HepG2 (cell line): Measurements from ENCODE around the gene NEMF. TPM values are rescaled to one million over a fixed set of nuclear protein-coding genes. Genes with fewer than 3 reads are reported as not detected.

Source experiments
- ATF7-NPFF ChIP-seq: sonication (generic); formaldehyde crosslinking; IDR thresholded peaks from 2 replicates; pipeline ENCODE4 v1.8.1; 2023; ENCODE audit warnings: mild to moderate bottlenecking, low read depth, missing genetic modification reagents, moderate library complexity
- EEA1 ChIP-seq: sonication (generic); formaldehyde crosslinking; IDR thresholded peaks from 2 replicates; pipeline ENCODE4 v1.5.1; 2020; ENCODE audit warnings: mild to moderate bottlenecking, missing genetic modification reagents, borderline replicate concordance
- FOXA1 ChIP-seq, 2 experiments: fragments of 450-650 bp in 1 of 2; sonication (generic) in 1 of 2; formaldehyde crosslinking in 1 of 2; IDR thresholded peaks; 2 replicates each; pipeline versions ENCODE4 v1.4.0 to v1.6.1; 2016 to 2020; ENCODE audit warnings: missing genetic modification reagents in 1 of 2
- FOXO1 ChIP-seq: sonication (generic); formaldehyde crosslinking; IDR thresholded peaks from 2 replicates; pipeline ENCODE4 v1.4.0; 2020; ENCODE audit warnings: missing genetic modification reagents
- JARID2 ChIP-seq: sonication (generic); formaldehyde crosslinking; IDR thresholded peaks from 2 replicates; pipeline ENCODE4 v1.8.1; 2023; ENCODE audit warnings: missing genetic modification reagents, inconsistent platforms; ENCODE audit not compliant: insufficient replicate concordance
- MIXL1 ChIP-seq: IDR thresholded peaks from 2 replicates; pipeline ENCODE4 v1.6.1; 2016
- NR2F6 ChIP-seq, 2 experiments: IDR thresholded peaks; 2 replicates each; pipeline ENCODE4 v1.6.1; 2016; ENCODE audit warnings: antibody characterized with exemption in 1 of 2, mild to moderate bottlenecking in 1 of 2
- POGZ ChIP-seq: sonication (generic); formaldehyde crosslinking; IDR thresholded peaks from 2 replicates; pipeline ENCODE4 v1.4.0; 2020; ENCODE audit warnings: mild to moderate bottlenecking, missing genetic modification reagents
- RARA ChIP-seq: IDR thresholded peaks from 2 replicates; pipeline ENCODE4 v1.6.1; 2016; ENCODE audit warnings: missing genetic modification reagents, missing compliant biosample characterization
- RFX3 ChIP-seq: IDR thresholded peaks from 2 replicates; pipeline ENCODE4 v1.6.1; 2016; ENCODE audit warnings: missing biosample characterization, missing genetic modification reagents
- SALL1 ChIP-seq: sonication (generic); formaldehyde crosslinking; IDR thresholded peaks from 2 replicates; pipeline ENCODE4 v1.8.0; 2022; ENCODE audit warnings: mild to moderate bottlenecking, missing genetic modification reagents
- TBX2 ChIP-seq: sonication (generic); formaldehyde crosslinking; IDR thresholded peaks from 2 replicates; pipeline ENCODE4 v1.5.0; 2020; ENCODE audit warnings: missing genetic modification reagents, mild to moderate bottlenecking, borderline replicate concordance
- THAP11 ChIP-seq: IDR thresholded peaks from 2 replicates; pipeline ENCODE4 v1.6.1; 2016; ENCODE audit warnings: missing biosample characterization, missing genetic modification reagents
- ZMYM3 ChIP-seq: sonication (generic); formaldehyde crosslinking; IDR thresholded peaks from 2 replicates; pipeline ENCODE4 v1.5.1; 2020; ENCODE audit warnings: mild to moderate bottlenecking, missing genetic modification reagents
- ZNF703 ChIP-seq: sonication (generic); formaldehyde crosslinking; IDR thresholded peaks from 2 replicates; pipeline ENCODE4 v1.5.1; 2020; ENCODE audit warnings: missing genetic modification reagents, mild to moderate bottlenecking, moderate library complexity, borderline replicate concordance
- ZNF724P ChIP-seq: sonication (generic); formaldehyde crosslinking; IDR thresholded peaks from 2 replicates; pipeline ENCODE4 v1.8.0; 2022; ENCODE audit warnings: missing genetic modification reagents, borderline replicate concordance
- polyA plus RNA-seq, 8 experiments: library from polyadenylated mRNA; depleted of rRNA in 3 of 8; stranded (reverse) in 7 of 8; unstranded in 1 of 8; fragments of >200 nt; fragmentation: Illumina TruSeq in 4 of 8; extraction: Trizol in 4 of 8; gene quantifications; 2 replicates each; pipeline versions ENCODE4 v1.2.1 to v1.2.3, GENCODE V29; 2011 to 2016; ENCODE audit warnings: low read depth in 4 of 8, missing spikeins in 1 of 8, mixed read lengths in 1 of 8; ENCODE audit not compliant: insufficient read depth in 1 of 8
- total RNA-seq, 5 experiments: library from RNA; depleted of rRNA; stranded (reverse); fragments of >200 nt; fragmentation: Illumina TruSeq; extraction: Trizol; gene quantifications; 2 replicates each; pipeline ENCODE4 v1.2.3, GENCODE V29; 2016; ENCODE audit warnings: low read depth in 1 of 5
- TF ChIP-seq, protein P1 (sequence below): sonication (generic); formaldehyde crosslinking; IDR thresholded peaks from 2 replicates; pipeline ENCODE4 v1.5.0; 2020; ENCODE audit warnings: mild to moderate bottlenecking, missing genetic modification reagents, borderline replicate concordance
- TF ChIP-seq, protein P2 (sequence below): sonication (generic); formaldehyde crosslinking; IDR thresholded peaks from 2 replicates; pipeline ENCODE4 v1.4.0; 2020; ENCODE audit warnings: missing genetic modification reagents
- TF ChIP-seq, protein P3 (sequence below): sonication (generic); formaldehyde crosslinking; IDR thresholded peaks from 2 replicates; pipeline ENCODE4 v1.4.0; 2020; ENCODE audit warnings: missing genetic modification reagents
- TF ChIP-seq, protein P4 (sequence below): sonication (generic); formaldehyde crosslinking; IDR thresholded peaks from 2 replicates; pipeline ENCODE4 v1.8.1; 2022; ENCODE audit warnings: mild to moderate bottlenecking, missing genetic modification reagents
- TF ChIP-seq, protein P5 (sequence below): sonication (generic); formaldehyde crosslinking; IDR thresholded peaks from 2 replicates; pipeline ENCODE4 v1.4.0; 2020; ENCODE audit warnings: missing genetic modification reagents

Gene NEMF
- total and polyA plus RNA-seq, 2 of the 13 experiments (the other 11 are each of a cell fraction or from before 2014, with no cell fraction given), result 21.3 to 57.9 TPM

DNA sequence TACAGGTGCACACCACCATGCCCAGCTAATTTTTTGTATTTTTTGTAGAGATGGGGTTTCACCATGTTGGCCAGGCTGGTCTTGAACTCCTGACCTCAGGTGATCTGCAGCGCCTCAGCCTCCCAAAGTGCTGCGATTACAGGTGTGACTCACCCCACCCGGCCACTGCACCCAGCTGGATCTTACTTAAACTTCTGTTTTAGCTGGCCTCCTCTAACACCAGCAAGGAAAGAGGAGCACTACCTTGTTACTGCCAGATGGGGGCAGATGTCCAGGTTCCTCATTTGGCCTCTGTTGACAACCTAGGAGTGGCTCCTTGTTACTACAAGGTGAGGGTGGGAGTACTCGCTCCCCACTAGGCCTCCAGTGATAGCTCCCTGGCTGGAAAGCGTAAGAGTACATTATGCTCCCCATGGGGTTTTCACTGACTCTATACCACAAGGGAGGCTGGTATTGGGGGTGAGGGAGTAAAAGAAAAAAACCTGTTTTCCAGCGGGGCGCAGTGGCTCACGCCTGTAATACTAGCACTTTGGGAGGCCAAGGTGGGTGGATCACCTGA lies 27.1 kb upstream of the NEMF start (continued):
- TF ChIP-seq FOXO1, result peak; percentile 67
- TF ChIP-seq ZNF724P (CRISPR knock-in tag), result no peak
- TF ChIP-seq ZMYM3 (CRISPR knock-in tag), result peak; percentile 61; the same call in 1 of the 2 replicates
- no peak for TF ChIP-seq NR2F6 (IDR thresholded peaks at IDR 0.05)
- TF ChIP-seq NR2F6 (CRISPR knock-in tag; IDR thresholded peaks at IDR 0.05), result peak; percentile 31; the same call in 1 of the 2 replicates
- TF ChIP-seq, protein P1, sequence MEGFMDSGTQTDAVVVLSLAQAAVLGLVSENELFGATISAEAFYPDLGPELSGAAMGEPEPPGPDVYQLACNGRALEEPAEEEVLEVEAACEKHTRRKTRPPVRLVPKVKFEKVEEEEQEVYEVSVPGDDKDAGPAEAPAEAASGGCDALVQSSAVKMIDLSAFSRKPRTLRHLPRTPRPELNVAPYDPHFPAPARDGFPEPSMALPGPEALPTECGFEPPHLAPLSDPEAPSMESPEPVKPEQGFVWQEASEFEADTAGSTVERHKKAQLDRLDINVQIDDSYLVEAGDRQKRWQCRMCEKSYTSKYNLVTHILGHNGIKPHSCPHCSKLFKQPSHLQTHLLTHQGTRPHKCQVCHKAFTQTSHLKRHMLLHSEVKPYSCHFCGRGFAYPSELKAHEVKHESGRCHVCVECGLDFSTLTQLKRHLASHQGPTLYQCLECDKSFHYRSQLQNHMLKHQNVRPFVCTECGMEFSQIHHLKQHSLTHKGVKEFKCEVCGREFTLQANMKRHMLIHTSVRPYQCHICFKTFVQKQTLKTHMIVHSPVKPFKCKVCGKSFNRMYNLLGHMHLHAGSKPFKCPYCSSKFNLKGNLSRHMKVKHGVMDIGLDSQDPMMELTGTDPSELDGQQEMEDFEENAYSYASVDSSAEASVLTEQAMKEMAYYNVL, result 0 out of 2 replicates have a peak, but pooled peaks have one; percentile 48
- TF ChIP-seq FOXA1 (IDR thresholded peaks at IDR 0.05), result no peak
- TF ChIP-seq FOXA1 (CRISPR knock-in tag; IDR thresholded peaks at IDR 0.05), result peak; percentile 80
- TF ChIP-seq ZNF703, result no peak
- TF ChIP-seq POGZ (CRISPR knock-in tag), result peak; percentile 57; the same call in 1 of the 2 replicates
- peak; percentile 16; the same call in 1 of the 2 replicates for TF ChIP-seq TBX2
- no peak for TF ChIP-seq RFX3 (CRISPR knock-in tag)
- TF ChIP-seq JARID2 (CRISPR knock-in tag), result peak; percentile 53
- TF ChIP-seq, protein P2, sequence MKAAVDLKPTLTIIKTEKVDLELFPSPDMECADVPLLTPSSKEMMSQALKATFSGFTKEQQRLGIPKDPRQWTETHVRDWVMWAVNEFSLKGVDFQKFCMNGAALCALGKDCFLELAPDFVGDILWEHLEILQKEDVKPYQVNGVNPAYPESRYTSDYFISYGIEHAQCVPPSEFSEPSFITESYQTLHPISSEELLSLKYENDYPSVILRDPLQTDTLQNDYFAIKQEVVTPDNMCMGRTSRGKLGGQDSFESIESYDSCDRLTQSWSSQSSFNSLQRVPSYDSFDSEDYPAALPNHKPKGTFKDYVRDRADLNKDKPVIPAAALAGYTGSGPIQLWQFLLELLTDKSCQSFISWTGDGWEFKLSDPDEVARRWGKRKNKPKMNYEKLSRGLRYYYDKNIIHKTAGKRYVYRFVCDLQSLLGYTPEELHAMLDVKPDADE (CRISPR knock-in tag), result no peak
- no peak for TF ChIP-seq EEA1 (CRISPR knock-in tag)
- TF ChIP-seq, protein P3, sequence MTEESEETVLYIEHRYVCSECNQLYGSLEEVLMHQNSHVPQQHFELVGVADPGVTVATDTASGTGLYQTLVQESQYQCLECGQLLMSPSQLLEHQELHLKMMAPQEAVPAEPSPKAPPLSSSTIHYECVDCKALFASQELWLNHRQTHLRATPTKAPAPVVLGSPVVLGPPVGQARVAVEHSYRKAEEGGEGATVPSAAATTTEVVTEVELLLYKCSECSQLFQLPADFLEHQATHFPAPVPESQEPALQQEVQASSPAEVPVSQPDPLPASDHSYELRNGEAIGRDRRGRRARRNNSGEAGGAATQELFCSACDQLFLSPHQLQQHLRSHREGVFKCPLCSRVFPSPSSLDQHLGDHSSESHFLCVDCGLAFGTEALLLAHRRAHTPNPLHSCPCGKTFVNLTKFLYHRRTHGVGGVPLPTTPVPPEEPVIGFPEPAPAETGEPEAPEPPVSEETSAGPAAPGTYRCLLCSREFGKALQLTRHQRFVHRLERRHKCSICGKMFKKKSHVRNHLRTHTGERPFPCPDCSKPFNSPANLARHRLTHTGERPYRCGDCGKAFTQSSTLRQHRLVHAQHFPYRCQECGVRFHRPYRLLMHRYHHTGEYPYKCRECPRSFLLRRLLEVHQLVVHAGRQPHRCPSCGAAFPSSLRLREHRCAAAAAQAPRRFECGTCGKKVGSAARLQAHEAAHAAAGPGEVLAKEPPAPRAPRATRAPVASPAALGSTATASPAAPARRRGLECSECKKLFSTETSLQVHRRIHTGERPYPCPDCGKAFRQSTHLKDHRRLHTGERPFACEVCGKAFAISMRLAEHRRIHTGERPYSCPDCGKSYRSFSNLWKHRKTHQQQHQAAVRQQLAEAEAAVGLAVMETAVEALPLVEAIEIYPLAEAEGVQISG, result 0 out of 2 replicates have a peak, but pooled peaks have one; percentile 27
- TF ChIP-seq, protein P4, sequence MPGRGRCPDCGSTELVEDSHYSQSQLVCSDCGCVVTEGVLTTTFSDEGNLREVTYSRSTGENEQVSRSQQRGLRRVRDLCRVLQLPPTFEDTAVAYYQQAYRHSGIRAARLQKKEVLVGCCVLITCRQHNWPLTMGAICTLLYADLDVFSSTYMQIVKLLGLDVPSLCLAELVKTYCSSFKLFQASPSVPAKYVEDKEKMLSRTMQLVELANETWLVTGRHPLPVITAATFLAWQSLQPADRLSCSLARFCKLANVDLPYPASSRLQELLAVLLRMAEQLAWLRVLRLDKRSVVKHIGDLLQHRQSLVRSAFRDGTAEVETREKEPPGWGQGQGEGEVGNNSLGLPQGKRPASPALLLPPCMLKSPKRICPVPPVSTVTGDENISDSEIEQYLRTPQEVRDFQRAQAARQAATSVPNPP, result no peak
- peak; percentile 50; the same call in 1 of the 2 replicates for TF ChIP-seq SALL1 (CRISPR knock-in tag)
- TF ChIP-seq MIXL1, result peak; percentile 76
- TF ChIP-seq, protein P5, sequence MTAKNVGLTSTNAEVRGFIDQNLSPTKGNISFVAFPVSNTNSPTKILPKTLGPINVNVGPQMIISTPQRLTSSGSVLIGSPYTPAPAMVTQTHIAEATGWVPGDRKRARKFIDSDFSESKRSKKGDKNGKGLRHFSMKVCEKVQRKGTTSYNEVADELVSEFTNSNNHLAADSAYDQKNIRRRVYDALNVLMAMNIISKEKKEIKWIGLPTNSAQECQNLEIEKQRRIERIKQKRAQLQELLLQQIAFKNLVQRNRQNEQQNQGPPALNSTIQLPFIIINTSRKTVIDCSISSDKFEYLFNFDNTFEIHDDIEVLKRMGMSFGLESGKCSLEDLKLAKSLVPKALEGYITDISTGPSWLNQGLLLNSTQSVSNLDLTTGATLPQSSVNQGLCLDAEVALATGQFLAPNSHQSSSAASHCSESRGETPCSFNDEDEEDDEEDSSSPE (CRISPR knock-in tag), result 0 out of 2 replicates have a peak, but pooled peaks have one; percentile 14
- TF ChIP-seq RARA (CRISPR knock-in tag), result peak; percentile 59
- peak; percentile 41; the same call in 1 of the 2 replicates for TF ChIP-seq THAP11 (CRISPR knock-in tag)
- TF ChIP-seq ATF7-NPFF (CRISPR knock-in tag), result peak; percentile 29; the same call in 1 of the 2 replicates
